ENCODE measurements around the gene TSPAN11.

- TF ChIP-seq CTCF (IDR thresholded peaks at IDR 0.05) (no peak), POLR2A (IDR thresholded peaks at IDR 0.05) (no peak)
Measured at GRCh38 chr12:31035226-31035625, 108.7 kb downstream of the TSPAN11 start.

All from adrenal gland (tissue), 5 donors.